Brain pericyte (primary cell): Measurements from ENCODE around the gene TACC3.

Source experiments
- DNase-seq: peaks from one replicate; pipeline ENCODE4 v3.0.0-alpha.2; 2012; ENCODE audit warnings: low read depth, low spot score

The TACC3 gene

DNA sequence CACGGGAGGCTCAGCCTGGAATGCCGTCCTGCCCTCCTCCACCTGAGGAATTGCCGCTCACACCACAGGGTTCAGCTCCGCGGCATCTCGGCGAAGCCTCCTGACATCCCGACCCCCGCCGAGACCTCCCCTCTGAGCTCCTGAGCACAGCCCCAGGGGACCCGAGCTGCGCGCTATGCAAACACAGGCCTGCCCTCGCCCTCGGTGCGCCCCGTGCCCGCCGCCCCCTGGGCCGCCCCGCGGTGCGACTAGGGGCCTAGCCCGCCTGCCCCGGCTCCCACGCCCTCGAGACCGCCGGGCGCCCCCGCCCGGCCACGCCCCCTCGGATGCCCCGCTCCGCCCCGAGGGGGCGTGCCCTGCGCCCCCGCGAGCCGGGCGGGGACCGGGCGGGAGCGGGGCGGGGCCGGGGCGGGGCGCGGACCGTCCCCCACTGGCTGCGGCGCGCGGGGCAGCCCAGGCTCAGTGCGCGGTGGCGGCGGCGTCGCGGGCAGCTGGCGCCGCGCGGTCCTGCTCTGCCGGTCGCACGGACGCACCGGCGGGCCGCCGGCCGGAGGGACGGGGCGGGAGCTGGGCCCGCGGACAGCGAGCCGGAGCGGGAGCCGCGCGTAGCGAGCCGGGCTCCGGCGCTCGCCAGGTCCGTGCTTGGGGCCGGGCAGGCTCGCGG, 71.6 kb downstream of the TACC3 start, which contains the start of gene FGFR3:
TSS of gene FGFR3 (plus strand) at position 462 of the 664 bp plus-strand sequence. CDS start 642 bp downstream, outside the sequence.
- no peak for DNase-seq

- DNase-seq, result no peak
Measured at GRCh38 chr4:1793496-1793840, 72.1 kb downstream of the TACC3 start.

DNA sequence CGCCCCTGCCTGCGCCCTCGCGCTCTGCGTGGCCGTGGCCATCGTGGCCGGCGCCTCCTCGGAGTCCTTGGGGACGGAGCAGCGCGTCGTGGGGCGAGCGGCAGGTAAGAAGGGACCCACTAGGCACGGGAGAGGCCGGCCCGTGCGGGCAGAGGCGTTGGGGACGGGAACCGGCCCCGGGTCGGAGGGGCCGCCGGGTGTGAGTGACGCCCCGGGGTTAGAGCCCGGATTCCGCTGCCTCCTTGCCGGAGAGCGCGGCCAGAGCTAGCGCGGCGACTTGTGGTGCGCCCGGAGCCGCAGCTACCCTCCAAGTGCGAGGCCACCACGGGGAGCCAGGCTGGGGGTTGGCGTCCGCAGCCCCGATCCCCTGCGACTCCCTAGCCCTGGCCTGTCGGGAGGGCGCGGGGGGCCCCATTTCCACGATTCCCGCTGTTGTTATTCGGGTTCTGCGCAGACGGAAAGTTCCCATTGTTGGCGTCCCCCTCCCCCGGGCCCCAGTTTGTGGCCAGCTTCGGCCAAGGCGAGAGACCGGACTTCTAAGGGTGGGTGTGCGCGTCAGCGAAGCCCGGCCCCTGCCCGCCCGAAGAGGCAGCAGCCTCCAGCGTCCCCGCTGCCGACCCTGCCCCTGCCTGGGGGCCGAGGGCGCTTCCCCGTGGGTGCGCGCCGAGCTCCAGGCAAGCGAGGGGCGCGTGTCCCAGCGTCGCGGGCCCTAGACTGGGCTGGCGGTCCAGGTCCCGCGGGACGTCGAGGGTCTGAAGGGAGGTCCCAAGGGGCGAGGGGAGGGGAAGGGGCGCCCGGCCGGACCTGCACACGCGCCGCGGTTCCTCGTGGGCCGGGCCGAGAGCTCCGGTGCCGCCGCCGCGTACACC, 72.9 kb downstream of the TACC3 start:
- no peak for DNase-seq
